HG02798 (cell line): Measurements from ENCODE around the gene MRRF.
"Not testable (repeated sequence)": the region's sequence is repeated elsewhere in the genome, so short reads cannot be mapped to it uniquely, and the experiment has no call there.

Source experiments
- ATAC-seq: cut with Tn5 transposase; IDR thresholded peaks from one replicate; pipeline ENCODE4 v1.9.1; 2021; ENCODE audit warnings: mild to moderate bottlenecking; ENCODE audit not compliant: unreplicated experiment, poor library complexity

Gene MRRF

GRCh38 chr9:122348791-122349190 is 84.1 kb downstream of the MRRF start:
- no peak for ATAC-seq

GRCh38 chr9:122349201-122349600 is 84.5 kb downstream of the MRRF start:
- no peak for ATAC-seq

GRCh38 chr9:122350577-122351355 is 86.1 kb downstream of the MRRF start:
- peak; percentile 84 for ATAC-seq

- no peak for ATAC-seq
Observed at GRCh38 chr9:122354536-122355199, 90.0 kb downstream of the MRRF start.

GRCh38 chr9:122355336-122355875 is 90.7 kb downstream of the MRRF start:
- ATAC-seq = no peak

- no peak for ATAC-seq
Observed at GRCh38 chr9:122356627-122357026, 91.9 kb downstream of the MRRF start.

GRCh38 chr9:122360891-122361290 is 96.2 kb downstream of the MRRF start:
- ATAC-seq = no peak

GRCh38 chr9:122363131-122363530 is 98.4 kb downstream of the MRRF start:
- not testable (repeated sequence) for ATAC-seq

GRCh38 chr9:122364117-122364782 is 99.6 kb downstream of the MRRF start:
- no peak for ATAC-seq

- no peak for ATAC-seq
Observed at GRCh38 chr9:122364783-122365150, 100.1 kb downstream of the MRRF start.

GRCh38 chr9:122366074-122366660 is 101.5 kb downstream of the MRRF start:
- ATAC-seq = no peak

- peak; percentile 40 for ATAC-seq
Observed at GRCh38 chr9:122367065-122367464, 102.4 kb downstream of the MRRF start.

- ATAC-seq = no peak
Observed at GRCh38 chr9:122367774-122368460, 103.2 kb downstream of the MRRF start.

GRCh38 chr9:122368642-122369041 is 104.0 kb downstream of the MRRF start:
- ATAC-seq = no peak

GRCh38 chr9:122370303-122370702 is 105.6 kb downstream of the MRRF start:
- ATAC-seq = peak; percentile 19

GRCh38 chr9:122370869-122371755 is 106.4 kb downstream of the MRRF start, which contains the start of gene PTGS1:
PTGS1 (plus strand) TSS chr9:122371024; CDS start chr9:122371085, 61 bp downstream.
- ATAC-seq = peak; percentile 65

- ATAC-seq = no peak
Observed at GRCh38 chr9:122371846-122372245, 107.2 kb downstream of the MRRF start.

GRCh38 chr9:122372856-122373845 is 108.5 kb downstream of the MRRF start:
- ATAC-seq = no peak
